ENCODE measurements around the gene CPT1B. TPM values are rescaled to one million over a fixed set of nuclear protein-coding genes. Genes with fewer than 3 reads are reported as not detected.
"Not testable (repeated sequence)": the region's sequence is repeated elsewhere in the genome, so short reads cannot be mapped to it uniquely, and the experiment has no call there.

Gene CPT1B
- total RNA-seq, 1 donor from 2014 or later = 12.7 TPM

GRCh38 chr22:50537765-50538164 lies 40.5 kb downstream of the CPT1B start:
- Histone ChIP-seq H3K4me1 (peaks cover 59% of the 10 kb centered on the region), H3K27ac (peak overlapping the region; percentile 97), H3K9me3 (no peaks in the 10 kb centered on the region), H3K36me3 (no peaks in the 10 kb centered on the region), H3K27me3 (no peaks in the 10 kb centered on the region), H3K4me3 (no peak overlapping the region)
- intact Hi-C loops (cut with DNase I) = no loop called here
- no peak for DNase-seq
- no peak for TF ChIP-seq CTCF (IDR thresholded peaks at IDR 0.05)
- ATAC-seq = no peak

DNA sequence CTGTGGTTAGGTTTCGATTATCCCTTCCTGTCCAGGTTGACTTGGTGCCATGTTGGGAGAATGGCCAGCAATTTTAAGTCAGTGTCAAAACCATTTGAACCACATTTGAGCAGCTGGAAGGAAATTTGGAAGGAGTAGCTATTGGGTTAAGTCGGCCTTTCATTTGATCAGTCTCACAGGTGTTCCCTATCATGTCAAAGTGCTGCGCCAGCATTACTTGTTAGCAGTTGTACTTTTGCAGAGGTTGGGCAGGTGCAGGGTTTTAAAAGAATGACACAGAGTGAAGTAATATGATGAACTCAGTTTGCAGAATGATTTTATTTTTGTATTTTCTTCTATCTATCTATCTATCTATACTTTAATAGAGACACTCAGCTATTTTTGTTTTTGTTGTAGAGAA lies 42.0 kb downstream of the CPT1B start:
- H3K36me3 ChIP-seq = no peaks in the 10 kb centered on the region
- no peak overlapping the region for H3K4me3 ChIP-seq
- H3K27me3 ChIP-seq = no peaks in the 10 kb centered on the region
- no peaks in the 10 kb centered on the region for H3K9me3 ChIP-seq
- H3K4me1 ChIP-seq = peaks cover 62% of the 10 kb centered on the region
- no peak for TF ChIP-seq CTCF (IDR thresholded peaks at IDR 0.05)
- intact Hi-C loops (cut with DNase I) = no loop called here
- no peak overlapping the region for H3K27ac ChIP-seq
- ATAC-seq (no peak), DNase-seq (no peak)

GRCh38 chr22:50535113-50535512 lies 43.1 kb downstream of the CPT1B start:
- intact Hi-C loops (cut with DNase I) = no loop called here
- Histone ChIP-seq H3K27ac (no peak overlapping the region), H3K36me3 (no peaks in the 10 kb centered on the region), H3K27me3 (no peaks in the 10 kb centered on the region), H3K9me3 (no peaks in the 10 kb centered on the region), H3K4me3 (no peak overlapping the region), H3K4me1 (peaks cover 50% of the 10 kb centered on the region)
- DNase-seq (no peak), ATAC-seq (no peak)
- no peak for TF ChIP-seq CTCF (IDR thresholded peaks at IDR 0.05)

- peak; percentile 87 for DNase-seq
- intact Hi-C loops (cut with DNase I) = not testable (repeated sequence)
Measured at GRCh38 chr22:50533856-50534711, 44.1 kb downstream of the CPT1B start.

DNA sequence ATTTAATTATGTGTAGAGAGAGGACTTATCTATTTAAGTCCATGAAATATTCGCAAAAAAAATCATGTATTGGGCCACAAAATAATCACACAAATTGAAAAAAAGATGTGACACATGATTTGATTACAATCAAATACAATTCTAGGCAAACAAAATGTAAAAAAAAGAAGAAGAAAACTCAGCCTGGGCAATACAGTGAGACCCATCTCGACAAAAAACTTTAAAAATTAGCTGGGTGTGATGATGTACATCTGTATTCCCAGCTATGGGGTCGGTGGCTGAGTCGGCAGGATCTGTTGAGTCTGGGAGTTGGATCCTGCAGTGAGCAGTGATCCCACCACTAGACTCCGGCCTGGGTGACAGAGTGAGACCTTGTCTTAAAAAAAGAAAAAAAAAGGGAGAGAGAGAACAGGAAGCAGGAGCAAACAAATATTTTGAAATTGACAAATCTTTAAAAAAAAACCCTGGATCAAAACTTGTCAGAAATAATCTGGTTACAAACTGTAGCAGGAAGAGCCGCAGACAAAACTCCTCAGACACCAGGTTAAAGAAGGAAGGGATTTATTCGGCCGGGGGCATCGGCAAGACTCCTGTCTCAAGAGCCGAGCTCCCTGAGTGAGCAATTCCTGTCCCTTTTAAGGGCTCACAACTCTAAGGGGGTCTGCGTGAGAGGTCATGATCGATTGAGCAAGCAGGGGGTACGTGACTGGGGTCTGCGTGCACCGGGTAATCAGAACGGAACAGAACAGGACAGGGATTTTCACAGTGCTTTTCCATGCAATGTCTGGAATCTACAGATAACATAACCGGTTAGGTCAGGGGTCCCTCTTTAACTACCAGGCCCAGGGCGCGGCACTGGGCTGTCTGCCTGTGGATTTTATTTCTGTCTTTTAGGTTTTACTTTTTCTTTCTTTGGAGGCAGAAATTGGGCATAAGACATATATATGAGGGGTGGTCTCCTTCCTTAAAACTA lies 45.1 kb downstream of the CPT1B start:
- TF ChIP-seq CTCF (IDR thresholded peaks at IDR 0.05) = no peak
- intact Hi-C loops (cut with DNase I) = no loop called here
- Histone ChIP-seq H3K27me3 (no peaks in the 10 kb centered on the region), H3K4me3 (peak overlapping the region; percentile 72), H3K9me3 (no peaks in the 10 kb centered on the region), H3K27ac (peak overlapping the region; percentile 99), H3K4me1 (peaks cover 49% of the 10 kb centered on the region), H3K36me3 (no peaks in the 10 kb centered on the region)
- no peak for ATAC-seq
- DNase-seq = no peak

More at GRCh38 chr22:50533856-50534711, 44.1 kb downstream of the CPT1B start:
- not testable (repeated sequence) for H3K36me3 ChIP-seq, H3K27me3 ChIP-seq, H3K4me3 ChIP-seq, H3K9me3 ChIP-seq, ATAC-seq
- Histone ChIP-seq H3K27ac (peak overlapping the region; percentile 99), H3K4me1 (peaks cover 46% of the 10 kb centered on the region)
